Esophagus squamous epithelium (tissue), 4 donors: ENCODE measurements around the gene STK11.

Experiments
- CTCF ChIP-seq, 6 experiments: fragments of 450-650 bp in 4 of 6; fragments of 200-600 bp in 2 of 6; sonication (generic) in 2 of 6; IDR thresholded peaks; one replicate each; pipeline ENCODE4 v1.5.1; 2016 to 2019; ENCODE audit warnings: antibody characterized with exemption in 6 of 6, mild to moderate bottlenecking in 4 of 6, moderate library complexity in 4 of 6
- POLR2A ChIP-seq, 4 donors: fragments of 450-650 bp; IDR thresholded peaks; one replicate each; pipeline ENCODE4 v1.6.1; 2017; ENCODE audit warnings: antibody characterized with exemption in 4 of 4, mild to moderate bottlenecking in 4 of 4, moderate library complexity in 3 of 4

DNA sequence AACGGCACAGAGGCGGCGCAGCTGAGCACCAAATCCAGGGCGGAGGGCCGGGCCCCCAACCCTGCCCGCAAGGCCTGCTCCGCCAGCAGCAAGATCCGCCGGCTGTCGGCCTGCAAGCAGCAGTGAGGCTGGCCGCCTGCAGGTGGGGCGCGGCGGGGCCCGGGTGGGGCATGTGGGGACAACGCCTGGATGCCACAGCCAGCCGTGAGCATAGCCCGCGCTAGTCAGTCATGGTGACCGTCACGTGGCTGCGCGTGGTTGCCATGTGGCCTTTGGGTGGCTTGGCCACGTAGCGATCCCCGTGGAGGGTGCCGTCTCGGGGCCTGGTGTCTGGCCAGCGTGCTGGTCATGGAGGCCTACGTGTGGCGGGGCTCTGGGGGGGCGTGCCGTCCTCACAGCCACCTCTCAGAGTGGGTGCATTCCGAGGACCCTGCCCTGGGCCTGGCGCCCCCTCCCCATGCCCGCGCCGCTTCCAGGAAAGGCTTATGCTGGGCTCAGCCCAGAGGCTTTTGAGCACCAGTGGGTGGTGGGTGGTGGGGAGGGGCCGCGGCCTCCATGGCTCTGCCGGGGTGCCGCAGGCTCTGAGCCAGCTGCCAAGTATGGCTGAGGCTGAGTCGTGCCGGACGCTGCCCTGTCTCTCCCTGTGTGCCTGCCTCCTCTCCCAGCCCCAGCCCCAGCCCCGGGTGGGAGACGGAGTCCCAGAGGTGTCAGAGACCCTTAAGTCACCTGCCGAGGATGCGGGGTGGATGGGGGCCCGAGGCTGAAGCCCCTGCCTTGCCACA, 21.1 kb downstream of the STK11 start:
- no peak for TF ChIP-seq POLR2A (IDR thresholded peaks at IDR 0.05)
- no peak for TF ChIP-seq CTCF (IDR thresholded peaks at IDR 0.05)
